Common myeloid progenitor, CD34-positive (primary cell): ENCODE results near the gene CCDC136.

ENCODE experiments used
- CTCF ChIA-PET: fragments of 350-600 bp; sonication (Branson Sonifier 250); formaldehyde crosslinking; loops from one replicate; lab custom pipeline; 2021; ENCODE audit warnings: antibody characterized with exemption; lab: Charles Lee
- POLR2A ChIA-PET: fragments of 350-600 bp; sonication (Branson Sonifier 250); formaldehyde crosslinking; loops from one replicate; lab custom pipeline; 2021; ENCODE audit warnings: antibody characterized with exemption; lab: Charles Lee
- DNase-seq, 3 donors: peaks; one replicate each; pipeline versions ENCODE4 v3.0.0 to v3.0.0-alpha.2; 2013
- H3K27ac ChIP-seq, 2 experiments: 1 replicate in 1 of 2; 2 replicates in 1 of 2; pipeline ENCODE4 v1.7.0; 2013; ENCODE audit warnings: inconsistent platforms in 2 of 2, low read length in 2 of 2, mild to moderate bottlenecking in 2 of 2, low read depth in 1 of 2, moderate library complexity in 1 of 2; ENCODE audit not compliant: severe bottlenecking in 2 of 2, insufficient read depth in 1 of 2, poor library complexity in 1 of 2
- H3K27me3 ChIP-seq, 5 experiments: replicated peaks in 2 of 5; 1 replicate in 3 of 5; 2 replicates in 2 of 5; pipeline versions ENCODE4 v1.6.1 to v1.7.0; 2013; ENCODE audit warnings: low read length in 4 of 5, mild to moderate bottlenecking in 2 of 5, moderate library complexity in 2 of 5, inconsistent platforms in 1 of 5; ENCODE audit not compliant: insufficient read depth in 5 of 5, control insufficient read depth in 4 of 5
- H3K36me3 ChIP-seq, 4 experiments: 1 replicate in 2 of 4; 2 replicates in 2 of 4; pipeline versions ENCODE4 v1.6.1 to v1.7.0; 2013; ENCODE audit warnings: low read length in 3 of 4, control low read depth in 1 of 4, mild to moderate bottlenecking in 1 of 4; ENCODE audit not compliant: control insufficient read depth in 4 of 4, insufficient read depth in 4 of 4
- H3K4me1 ChIP-seq, 4 experiments: 1 replicate in 3 of 4; 2 replicates in 1 of 4; pipeline versions ENCODE4 v1.6.1 to v1.7.1; 2013; ENCODE audit warnings: low read length in 3 of 4, mild to moderate bottlenecking in 3 of 4, control low read depth in 1 of 4, inconsistent platforms in 1 of 4, moderate library complexity in 1 of 4; ENCODE audit not compliant: control insufficient read depth in 4 of 4, insufficient read depth in 4 of 4; ENCODE audit errors: control extremely low read depth in 1 of 4
- H3K4me3 ChIP-seq, 7 experiments: 1 replicate in 4 of 7; 2 replicates in 3 of 7; pipeline versions ENCODE4 v1.5.1 to v1.7.0; 2013; ENCODE audit warnings: mild to moderate bottlenecking in 7 of 7, low read length in 6 of 7, moderate library complexity in 6 of 7, inconsistent platforms in 2 of 7, low read depth in 2 of 7, control low read depth in 1 of 7; ENCODE audit not compliant: insufficient read depth in 4 of 7, control insufficient read depth in 1 of 7; ENCODE audit errors: extremely low read depth in 1 of 7
- H3K9me3 ChIP-seq, 5 experiments: 1 replicate in 4 of 5; 2 replicates in 1 of 5; pipeline versions ENCODE4 v1.6.1 to v1.7.1; 2013; ENCODE audit warnings: low read length in 4 of 5, mild to moderate bottlenecking in 2 of 5, inconsistent platforms in 1 of 5, low read depth in 1 of 5, moderate library complexity in 1 of 5; ENCODE audit not compliant: control insufficient read depth in 4 of 5, insufficient read depth in 2 of 5; ENCODE audit errors: control extremely low read depth in 1 of 5
- WGBS: methylation state at CpG from one replicate; pipeline ENCODE4 v1.1.5; 2013; ENCODE audit not compliant: insufficient coverage; 5-methylcytosine and 5-hydroxymethylcytosine counted together

CCDC136 gene

DNA sequence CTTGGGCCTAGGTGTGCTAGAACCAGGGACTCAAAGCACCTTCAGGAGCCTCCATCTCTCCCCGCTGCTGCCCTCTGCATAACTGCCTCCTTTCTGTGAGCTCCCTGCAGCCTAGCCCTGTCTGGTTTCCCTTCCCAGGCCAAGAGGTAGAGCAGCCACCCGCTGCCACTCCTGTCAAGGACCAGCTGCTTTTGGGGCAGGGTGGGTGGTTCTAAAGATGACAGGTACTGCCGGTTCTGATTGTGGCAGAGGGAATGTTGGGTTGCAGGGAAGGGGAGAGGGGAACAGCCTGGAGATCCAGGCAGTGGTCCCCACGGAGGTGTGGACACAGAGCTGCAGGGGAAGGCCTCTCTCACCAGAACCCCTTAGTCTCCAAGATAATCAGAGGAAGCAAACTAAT, 34.7 kb downstream of the CCDC136 start:
- Histone ChIP-seq H3K27ac (no peak overlapping the region), H3K4me1 (peaks cover 0 to 22% (median 21%) of the 10 kb centered on the region in 4 experiments), H3K4me3 (no peak overlapping the region), H3K9me3 (no peaks in the 10 kb centered on the region), H3K36me3 (no peaks in the 10 kb centered on the region), H3K27me3 (peaks cover 0 to 28% (median 6%) of the 10 kb centered on the region in 5 experiments)
- POLR2A ChIA-PET = no interaction called here
- 100% methylated on average over 3 of the region's 4 CpGs for WGBS
- DNase-seq = no peak
- CTCF ChIA-PET = interaction anchor here (0.6 to 1.0 kb wide), 3 partner anchors 15 to 446 kb away, joined by 3 read pairs; partner anchors contain the start of gene ATP6V1F

DNA sequence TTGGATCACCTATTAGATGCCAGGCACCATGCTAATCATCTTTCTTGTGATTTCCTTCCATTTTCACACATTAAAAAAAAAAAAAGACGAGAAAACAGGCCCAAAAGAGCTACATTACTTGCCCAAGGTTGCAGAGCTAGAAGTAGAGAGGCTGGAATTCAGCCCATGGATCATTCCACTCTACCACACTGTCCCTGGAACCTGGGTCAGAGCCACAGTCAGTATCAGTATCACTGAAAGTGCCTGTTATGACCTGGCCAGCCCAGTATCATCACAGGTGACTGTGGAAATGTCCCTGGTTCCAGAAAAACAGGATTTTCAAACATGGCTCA, 35.1 kb downstream of the CCDC136 start:
- Histone ChIP-seq H3K4me1 (peaks cover 0 to 26% (median 25%) of the 10 kb centered on the region in 4 experiments), H3K4me3 (no peak overlapping the region), H3K36me3 (no peaks in the 10 kb centered on the region), H3K27ac (no peak overlapping the region), H3K9me3 (no peaks in the 10 kb centered on the region), H3K27me3 (peaks cover 0 to 28% (median 6%) of the 10 kb centered on the region in 5 experiments)
- CTCF ChIA-PET = interaction anchor here (0.6 to 1.0 kb wide), 5 partner anchors 15 to 445 kb away, joined by 3 read pairs; partner anchors contain the start of gene ATP6V1F
- DNase-seq = no peak
- WGBS = no CpG with 5 or more reads among the region's 1 CpG
- POLR2A ChIA-PET = no interaction called here

DNA sequence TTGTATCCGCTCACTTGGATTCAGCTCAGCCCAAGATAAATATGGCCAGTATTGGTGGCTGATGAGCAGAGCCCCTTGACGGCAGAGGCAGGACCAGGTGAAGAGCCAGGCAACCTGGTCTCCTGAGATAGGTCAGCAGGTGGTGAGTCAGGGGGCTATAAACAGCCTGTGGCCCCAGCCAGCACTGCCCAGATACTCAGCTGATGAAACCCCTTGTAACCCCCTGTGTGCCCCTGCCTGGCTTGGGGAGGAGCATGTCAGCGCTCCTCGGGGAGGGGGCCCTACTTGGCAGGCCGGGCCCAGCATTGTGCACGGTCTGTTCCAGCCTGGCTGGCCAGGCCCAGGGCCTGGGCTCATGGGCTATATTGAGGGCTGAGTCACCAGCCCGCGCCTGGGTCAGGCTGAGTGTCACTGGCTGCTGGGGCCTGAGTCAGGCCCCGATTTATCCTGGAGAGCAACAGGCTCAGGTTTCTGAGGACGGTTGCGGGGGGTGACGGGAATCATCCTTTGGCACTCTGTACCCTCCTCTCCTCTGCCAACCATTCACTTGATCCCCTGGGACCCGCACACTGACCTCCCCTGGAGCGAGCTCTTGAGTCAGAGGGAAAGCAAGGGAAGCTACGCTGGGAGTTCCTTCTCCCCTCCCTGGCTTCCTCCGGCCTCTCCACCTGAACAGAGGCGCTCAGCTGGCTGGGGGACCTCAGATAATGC, 35.6 kb downstream of the CCDC136 start:
- no peak for DNase-seq
- 95% methylated on average over 11 of the region's 17 CpGs for WGBS
- POLR2A ChIA-PET = no interaction called here

DNA sequence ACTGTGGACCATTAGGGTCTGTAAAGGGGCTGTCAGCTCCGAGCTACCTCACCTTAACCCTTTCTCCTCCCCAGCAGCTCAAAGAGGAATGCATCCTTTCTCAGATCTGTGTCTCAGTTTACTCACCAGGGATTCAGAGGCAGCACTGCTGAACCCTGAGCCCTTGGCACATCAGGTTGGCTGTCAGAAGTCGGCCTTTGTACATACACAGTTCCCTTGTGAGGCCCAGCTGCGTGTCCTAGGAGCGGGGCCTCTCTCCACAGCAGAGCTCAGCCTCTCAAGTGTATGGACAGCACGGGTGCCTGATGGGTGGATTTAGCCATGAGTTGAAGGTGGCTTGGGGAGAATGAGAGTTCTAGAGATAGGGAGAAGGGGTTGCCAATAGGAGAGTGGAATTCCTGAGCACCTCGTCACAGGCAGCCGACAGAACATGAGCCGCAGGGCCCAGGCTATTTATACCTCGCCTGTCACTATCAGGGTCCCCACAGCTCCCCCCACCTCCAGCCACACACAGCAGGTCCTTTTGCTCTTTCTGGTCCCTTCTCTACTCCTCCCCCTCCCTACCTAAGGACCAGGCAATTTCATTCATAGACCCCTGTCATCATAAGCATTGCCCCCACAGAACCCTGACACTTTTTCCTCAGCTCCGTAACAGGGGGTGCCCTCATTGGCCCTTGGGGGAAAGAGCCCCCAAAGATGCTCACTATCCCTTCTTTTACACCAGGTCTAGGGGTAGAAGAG, 36.4 kb downstream of the CCDC136 start:
- CTCF ChIA-PET = interaction anchor here (0.9 to 1.5 kb wide), 3 partner anchors 12 to 33 kb away, joined by 3 to 4 read pairs (median 3); no protein-coding TSS in a partner anchor
- 95% methylated on average over 6 of the region's 10 CpGs for WGBS
- POLR2A ChIA-PET = no interaction called here
- Histone ChIP-seq H3K4me1 (peaks cover 0 to 38% (median 37%) of the 10 kb centered on the region in 4 experiments), H3K27me3 (peaks cover 0 to 28% (median 4%) of the 10 kb centered on the region in 5 experiments), H3K36me3 (no peaks in the 10 kb centered on the region), H3K4me3 (no peak overlapping the region), H3K27ac (no peak overlapping the region), H3K9me3 (no peaks in the 10 kb centered on the region)
- no peak for DNase-seq

More for the DNA sequence above, 35.6 kb downstream of the CCDC136 start:
- Histone ChIP-seq H3K27me3 (peaks cover 0 to 28% (median 4%) of the 10 kb centered on the region in 5 experiments), H3K9me3 (no peaks in the 10 kb centered on the region), H3K36me3 (no peaks in the 10 kb centered on the region), H3K27ac (no peak overlapping the region), H3K4me1 (peaks cover 0 to 31% (median 30%) of the 10 kb centered on the region in 4 experiments), H3K4me3 (no peak overlapping the region)
- CTCF ChIA-PET = interaction anchor here (0.6 to 1.5 kb wide), 8 partner anchors 13 to 445 kb away, joined by 3 to 4 read pairs (median 3); partner anchors contain the start of gene ATP6V1F

DNA sequence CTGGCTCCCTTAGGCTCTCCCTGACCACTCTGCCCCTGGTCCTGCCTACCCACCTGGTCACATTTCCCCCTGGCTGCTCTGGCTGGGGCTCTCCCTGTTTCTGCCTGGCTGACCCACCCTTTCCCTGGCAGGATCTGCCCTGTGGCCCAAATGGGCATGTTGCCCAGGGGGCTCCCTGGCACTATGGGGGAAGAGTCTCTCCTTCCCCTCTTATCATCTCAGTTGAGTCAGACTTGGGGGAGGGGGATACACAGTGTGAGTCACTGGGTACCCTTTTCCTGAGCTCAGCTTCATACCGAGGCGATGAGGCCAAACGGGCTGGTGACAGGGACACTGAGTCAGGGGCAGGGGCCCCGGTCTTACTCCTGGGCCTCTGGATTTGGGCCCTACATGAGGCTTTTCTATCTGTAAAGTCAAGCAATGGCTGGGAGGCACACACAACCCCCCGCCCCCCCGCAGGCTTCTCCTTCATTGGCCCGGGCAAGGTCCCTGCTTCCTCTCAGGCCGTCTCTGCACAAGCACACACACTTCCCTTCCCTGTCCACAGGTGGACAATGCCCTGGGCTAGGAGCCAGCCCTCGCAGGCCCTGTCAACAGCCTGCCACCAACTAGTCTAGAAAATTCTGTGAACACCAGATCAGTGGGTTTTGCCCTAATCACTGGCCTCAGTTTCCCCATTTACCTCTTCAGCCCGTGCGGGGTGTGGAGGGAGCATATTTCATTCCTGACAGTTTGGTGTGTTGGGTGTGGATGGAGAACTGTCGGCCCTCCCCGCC, 37.8 kb downstream of the CCDC136 start:
- peaks cover 0 to 28% (median 4%) of the 10 kb centered on the region in 5 experiments for H3K27me3 ChIP-seq
- 32% methylated on average over 9 of the region's 13 CpGs for WGBS
- peak in 2 of 3 donors; percentile 3 to 22 for DNase-seq
- CTCF ChIA-PET = no interaction called here
- H3K4me3 ChIP-seq = peak overlapping the region in 6 of 7 experiments; percentile 13 to 65 (median 32)
- POLR2A ChIA-PET = no interaction called here
- H3K36me3 ChIP-seq = no peaks in the 10 kb centered on the region
- H3K9me3 ChIP-seq = no peaks in the 10 kb centered on the region
- H3K4me1 ChIP-seq = peaks cover 0 to 45% (median 44%) of the 10 kb centered on the region in 4 experiments
- H3K27ac ChIP-seq = no peak overlapping the region

DNA sequence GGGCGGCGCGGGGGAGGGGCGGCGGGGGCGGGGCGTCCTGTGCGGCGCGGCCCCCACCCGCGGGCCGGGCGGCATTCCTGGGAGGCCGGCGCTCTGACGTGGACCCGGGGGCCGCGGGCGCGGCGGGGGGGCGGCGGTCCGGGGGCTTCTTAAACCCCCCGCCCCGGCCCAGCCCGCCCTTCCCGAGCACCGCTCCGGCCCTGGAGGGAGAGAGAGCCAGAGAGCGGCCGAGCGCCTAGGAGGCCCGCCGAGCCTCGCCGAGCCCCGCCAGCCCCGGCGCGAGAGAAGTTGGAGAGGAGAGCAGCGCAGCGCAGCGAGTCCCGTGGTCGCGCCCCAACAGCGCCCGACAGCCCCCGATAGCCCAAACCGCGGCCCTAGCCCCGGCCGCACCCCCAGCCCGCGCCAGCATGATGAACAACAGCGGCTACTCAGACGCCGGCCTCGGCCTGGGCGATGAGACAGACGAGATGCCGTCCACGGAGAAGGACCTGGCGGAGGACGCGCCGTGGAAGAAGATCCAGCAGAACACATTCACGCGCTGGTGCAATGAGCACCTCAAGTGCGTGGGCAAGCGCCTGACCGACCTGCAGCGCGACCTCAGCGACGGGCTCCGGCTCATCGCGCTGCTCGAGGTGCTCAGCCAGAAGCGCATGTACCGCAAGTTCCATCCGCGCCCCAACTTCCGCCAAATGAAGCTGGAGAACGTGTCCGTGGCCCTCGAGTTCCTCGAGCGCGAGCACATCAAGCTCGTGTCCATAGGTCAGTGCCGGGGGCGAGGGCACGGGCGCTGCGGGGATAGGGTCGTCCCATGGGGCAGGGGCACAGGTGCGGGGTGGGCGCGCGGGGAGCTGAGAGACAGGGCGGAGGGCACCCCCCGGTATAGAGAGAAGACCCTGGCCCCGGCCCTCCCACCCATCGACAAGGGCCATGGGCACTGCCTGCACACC, 38.7 kb downstream of the CCDC136 start, which contains the start of gene FLNC:
TSS of gene FLNC (plus strand) at position 176 of the 947 bp plus-strand sequence. CDS start at position 408, 232 bp downstream.
- 3% methylated on average over 96 of the region's 109 CpGs for WGBS
- H3K27ac ChIP-seq = peak within 1 kb of the TSS in 1 of 2 experiments; percentile 75
- H3K4me1 ChIP-seq = peaks cover 0 to 45% (median 44%) of the 10 kb centered on the region in 4 experiments

More for the DNA sequence above, 38.7 kb downstream of the CCDC136 start, which contains the start of gene FLNC:
- ChIA-PET POLR2A (interaction anchor here (0.7 kb wide), 1 partner anchor 11 kb away, joined by 3 read pairs; no protein-coding TSS in a partner anchor), CTCF (interaction anchor here (1.0 to 3.6 kb wide), 4 partner anchors 8 to 53 kb away, joined by 3 to 28 read pairs (median 7); no protein-coding TSS in a partner anchor)
- Histone ChIP-seq H3K9me3 (no peaks in the 10 kb centered on the region), H3K36me3 (no peaks in the 10 kb centered on the region), H3K4me3 (peak within 1 kb of the TSS; percentile 12 to 65 (median 48)), H3K27me3 (peaks cover 0 to 28% (median 4%) of the 10 kb centered on the region in 5 experiments)
- DNase-seq = peak; percentile 36 to 74 (median 63)
